ENCODE measurements around the gene RESP18. TPM values are rescaled to one million over a fixed set of nuclear protein-coding genes. Genes with fewer than 3 reads are reported as not detected.

RESP18 gene
- polyA plus RNA-seq, 2 of the 4 experiments (the other 2 are of a cell fraction) = not detected

- ATAC-seq (no peak), FAIRE-seq (no peak), DNase-seq (ENCODE audit: low read depth in 1 of 2, low spot score in 1 of 2) (no peak)
- TF ChIP-seq EP300 (IDR thresholded peaks at IDR 0.05) = no peak
- TF ChIP-seq TP53 (CRISPR knock-in tag; IDR thresholded peaks at IDR 0.05) = no peak
- TF ChIP-seq MAFK (IDR thresholded peaks at IDR 0.05; ENCODE audit: partially characterized antibody) = peak; percentile 73
- TF ChIP-seq HES2 (IDR thresholded peaks at IDR 0.05) = no peak
- no peak for TF ChIP-seq RARB (CRISPR knock-in tag; IDR thresholded peaks at IDR 0.05)
- TF ChIP-seq, protein P1, sequence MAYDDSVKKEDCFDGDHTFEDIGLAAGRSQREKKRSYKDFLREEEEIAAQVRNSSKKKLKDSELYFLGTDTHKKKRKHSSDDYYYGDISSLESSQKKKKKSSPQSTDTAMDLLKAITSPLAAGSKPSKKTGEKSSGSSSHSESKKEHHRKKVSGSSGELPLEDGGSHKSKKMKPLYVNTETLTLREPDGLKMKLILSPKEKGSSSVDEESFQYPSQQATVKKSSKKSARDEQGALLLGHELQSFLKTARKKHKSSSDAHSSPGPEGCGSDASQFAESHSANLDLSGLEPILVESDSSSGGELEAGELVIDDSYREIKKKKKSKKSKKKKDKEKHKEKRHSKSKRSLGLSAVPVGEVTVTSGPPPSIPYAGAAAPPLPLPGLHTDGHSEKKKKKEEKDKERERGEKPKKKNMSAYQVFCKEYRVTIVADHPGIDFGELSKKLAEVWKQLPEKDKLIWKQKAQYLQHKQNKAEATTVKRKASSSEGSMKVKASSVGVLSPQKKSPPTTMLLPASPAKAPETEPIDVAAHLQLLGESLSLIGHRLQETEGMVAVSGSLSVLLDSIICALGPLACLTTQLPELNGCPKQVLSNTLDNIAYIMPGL (CRISPR knock-in tag; IDR thresholded peaks at IDR 0.05; ENCODE audit: borderline replicate concordance) = no peak
- peak; percentile 40; the same call in 1 of the 2 replicates for TF ChIP-seq NFE2L2 (conservative IDR thresholded peaks at IDR 0.05; ENCODE audit: low read length)
- no peak for TF ChIP-seq EHF (CRISPR knock-in tag; IDR thresholded peaks at IDR 0.05)
- TF ChIP-seq, protein P2, sequence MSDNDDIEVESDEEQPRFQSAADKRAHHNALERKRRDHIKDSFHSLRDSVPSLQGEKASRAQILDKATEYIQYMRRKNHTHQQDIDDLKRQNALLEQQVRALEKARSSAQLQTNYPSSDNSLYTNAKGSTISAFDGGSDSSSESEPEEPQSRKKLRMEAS (IDR thresholded peaks at IDR 0.05) = no peak
- TF ChIP-seq KDM1A (IDR thresholded peaks at IDR 0.05; ENCODE audit: low read depth) = no peak
- no peak for TF ChIP-seq CBX8 (IDR thresholded peaks at IDR 0.05)
- Histone ChIP-seq H3K4me1 (no peaks in the 10 kb centered on the region), H3K27ac (no peak overlapping the region), H3K4me2 (no peak overlapping the region), H3K9me3 (no peaks in the 10 kb centered on the region), H3K4me3 (no peak overlapping the region)
- POLR2A ChIA-PET = no interaction called here
- CTCF ChIA-PET = interaction anchor here (1.6 to 2.6 kb wide), 2 partner anchors 27 to 36 kb away, joined by 4 to 11 read pairs; no protein-coding TSS in a partner anchor
- 42% methylated on average over 9 of the region's 9 CpGs for WGBS (ENCODE audit: missing lambda C conversion rate)
Observed at GRCh38 chr2:219325657-219326315, 6.8 kb downstream of the RESP18 start.

GRCh38 chr2:219325136-219325535 lies 7.4 kb downstream of the RESP18 start:
- H3K4me1 ChIP-seq = no peaks in the 10 kb centered on the region
- no peak overlapping the region for H3K27ac ChIP-seq
- no peaks in the 10 kb centered on the region for H3K9me3 ChIP-seq
- ChIA-PET CTCF (interaction anchor here (1.2 kb wide), 1 partner anchor 30 kb away, joined by 4 read pairs; no protein-coding TSS in a partner anchor), POLR2A (no interaction called here)
- FAIRE-seq (no peak), ATAC-seq (no peak), DNase-seq (ENCODE audit: low read depth in 1 of 2, low spot score in 1 of 2) (no peak)
- no peak overlapping the region for H3K4me2 ChIP-seq
- TF ChIP-seq MAFK (IDR thresholded peaks at IDR 0.05; ENCODE audit: partially characterized antibody) (no peak), RARB (CRISPR knock-in tag; IDR thresholded peaks at IDR 0.05) (no peak), HDAC2 (IDR thresholded peaks at IDR 0.05) (no peak), POLR2A (IDR thresholded peaks at IDR 0.05; ENCODE audit: low read length) (no peak), EHMT2 (IDR thresholded peaks at IDR 0.05; ENCODE audit: low read depth) (no peak), NFE2L2 (conservative IDR thresholded peaks at IDR 0.05; ENCODE audit: low read length) (no peak), RAD21 (conservative IDR thresholded peaks at IDR 0.05 in 1 of 2, IDR thresholded peaks at IDR 0.05 in 1 of 2) (no peak), CEBPB (IDR thresholded peaks at IDR 0.05) (no peak), RCOR1 (IDR thresholded peaks at IDR 0.05; ENCODE audit: low read depth, low read length) (no peak), MYC (IDR thresholded peaks at IDR 0.05; ENCODE audit: borderline replicate concordance, low read length) (no peak), NR3C1 (IDR thresholded peaks at IDR 0.05) (no peak), JUN (IDR thresholded peaks at IDR 0.05) (no peak)
- TF ChIP-seq, protein P1 (CRISPR knock-in tag; IDR thresholded peaks at IDR 0.05; ENCODE audit: borderline replicate concordance) = no peak
- TF ChIP-seq, protein P3, sequence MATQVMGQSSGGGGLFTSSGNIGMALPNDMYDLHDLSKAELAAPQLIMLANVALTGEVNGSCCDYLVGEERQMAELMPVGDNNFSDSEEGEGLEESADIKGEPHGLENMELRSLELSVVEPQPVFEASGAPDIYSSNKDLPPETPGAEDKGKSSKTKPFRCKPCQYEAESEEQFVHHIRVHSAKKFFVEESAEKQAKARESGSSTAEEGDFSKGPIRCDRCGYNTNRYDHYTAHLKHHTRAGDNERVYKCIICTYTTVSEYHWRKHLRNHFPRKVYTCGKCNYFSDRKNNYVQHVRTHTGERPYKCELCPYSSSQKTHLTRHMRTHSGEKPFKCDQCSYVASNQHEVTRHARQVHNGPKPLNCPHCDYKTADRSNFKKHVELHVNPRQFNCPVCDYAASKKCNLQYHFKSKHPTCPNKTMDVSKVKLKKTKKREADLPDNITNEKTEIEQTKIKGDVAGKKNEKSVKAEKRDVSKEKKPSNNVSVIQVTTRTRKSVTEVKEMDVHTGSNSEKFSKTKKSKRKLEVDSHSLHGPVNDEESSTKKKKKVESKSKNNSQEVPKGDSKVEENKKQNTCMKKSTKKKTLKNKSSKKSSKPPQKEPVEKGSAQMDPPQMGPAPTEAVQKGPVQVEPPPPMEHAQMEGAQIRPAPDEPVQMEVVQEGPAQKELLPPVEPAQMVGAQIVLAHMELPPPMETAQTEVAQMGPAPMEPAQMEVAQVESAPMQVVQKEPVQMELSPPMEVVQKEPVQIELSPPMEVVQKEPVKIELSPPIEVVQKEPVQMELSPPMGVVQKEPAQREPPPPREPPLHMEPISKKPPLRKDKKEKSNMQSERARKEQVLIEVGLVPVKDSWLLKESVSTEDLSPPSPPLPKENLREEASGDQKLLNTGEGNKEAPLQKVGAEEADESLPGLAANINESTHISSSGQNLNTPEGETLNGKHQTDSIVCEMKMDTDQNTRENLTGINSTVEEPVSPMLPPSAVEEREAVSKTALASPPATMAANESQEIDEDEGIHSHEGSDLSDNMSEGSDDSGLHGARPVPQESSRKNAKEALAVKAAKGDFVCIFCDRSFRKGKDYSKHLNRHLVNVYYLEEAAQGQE (IDR thresholded peaks at IDR 0.05) = no peak
- TF ChIP-seq, protein P2 (IDR thresholded peaks at IDR 0.05) = no peak
- no peak overlapping the region for H3K4me3 ChIP-seq
- 44% methylated on average over 4 of the region's 4 CpGs for WGBS (ENCODE audit: missing lambda C conversion rate)

Data from A549 (cell line).